Subcutaneous preadipocyte (primary cell): Measurements from ENCODE around the gene LILRB2. TPM values are rescaled to one million over a fixed set of nuclear protein-coding genes. Genes with fewer than 3 reads are reported as not detected.

Experiments
- small RNA-seq: library from RNA; depleted of rRNA; stranded (forward); fragments of <200 nt; gene quantifications from one replicate; pipeline ENCODE3, GENCODE V24; 2012
- total RNA-seq: library from RNA; depleted of rRNA; stranded (reverse); fragments of >200 nt; gene quantifications from 2 replicates; pipeline ENCODE4 v1.2.3, GENCODE V29; 2012

The LILRB2 gene
- not detected in 2 replicates for total RNA-seq

GRCh38 chr19:54281007-54281728 is at the start of gene LILRB2:
Gene LILRB2 (minus strand): TSS chr19:54281110. CDS start chr19:54280496, 614 bp downstream.

GRCh38 chr19:54312436-54313377 is 31.8 kb upstream of the LILRB2 start, which contains the start of gene LILRA5:
Gene LILRA5 (minus strand): TSS chr19:54313166. CDS start chr19:54313019, 147 bp downstream.

GRCh38 chr19:54257116-54257480 is 23.8 kb downstream of the LILRB2 start, which contains the start of gene LILRB5:
Gene LILRB5 (minus strand): TSS chr19:54257273. CDS start chr19:54257193, 80 bp downstream.

GRCh38 chr19:54242646-54243045 is 38.3 kb downstream of the LILRB2 start, which contains the start of gene LILRA6:
Gene LILRA6 (minus strand): TSS chr19:54242790.

Small RNAs within 50 kb of the gene (small RNA-seq; reads per million reads assigned to genes)
- gene AC245884.12 (not detected), gene MIR4752 (not detected), gene RNU6-1307P (not detected)

Other genes with a start within 250 kb of the LILRB2 start
- gene VSTM1, start 217.2 kb downstream of the LILRB2 start, total RNA-seq, result not detected in 2 replicates
- gene TARM1, start 199.7 kb downstream of the LILRB2 start, total RNA-seq, result not detected in 2 replicates
- under 0.01 and 0.20 TPM in 2 replicates for gene OSCAR, start 180.3 kb downstream of the LILRB2 start, total RNA-seq
- gene NDUFA3, start 178.3 kb downstream of the LILRB2 start, total RNA-seq, result 9.9 and 12.1 TPM in 2 replicates
- 8.4 and 10.3 TPM in 2 replicates for gene TFPT, start 165.5 kb downstream of the LILRB2 start, total RNA-seq
- gene PRPF31, start 165.4 kb downstream of the LILRB2 start, total RNA-seq, result 49.6 and 55.5 TPM in 2 replicates
- gene CNOT3, start 143.3 kb downstream of the LILRB2 start, total RNA-seq, result 7.3 and 9.2 TPM in 2 replicates
- gene LENG1, start 121.4 kb downstream of the LILRB2 start, total RNA-seq, result 4.3 and 4.8 TPM in 2 replicates
- not detected in 2 replicates for gene TMC4, start 108.0 kb downstream of the LILRB2 start, total RNA-seq
- gene MBOAT7, start 91.5 kb downstream of the LILRB2 start, total RNA-seq, result 30.9 and 32.0 TPM in 2 replicates
- 60.8 and 64.7 TPM in 2 replicates for gene TSEN34, start 89.8 kb downstream of the LILRB2 start, total RNA-seq
- 1,299 and 2,011 TPM in 2 replicates for gene RPS9, start 80.3 kb downstream of the LILRB2 start, total RNA-seq
- gene LILRB3, start 58.1 kb downstream of the LILRB2 start, total RNA-seq, result 0.20 TPM in 1 of 2 replicates, not detected in the other
- not detected in 2 replicates for gene LILRA6, start 38.3 kb downstream of the LILRB2 start, total RNA-seq
- not detected in 2 replicates for gene LILRB5, start 23.8 kb downstream of the LILRB2 start, total RNA-seq
- gene LILRA5, start 32.1 kb upstream of the LILRB2 start, total RNA-seq, result not detected in 2 replicates
- not detected in 2 replicates for gene LILRA4, start 58.1 kb upstream of the LILRB2 start, total RNA-seq
- gene LAIR1, start 83.8 kb upstream of the LILRB2 start, total RNA-seq, result not detected in 2 replicates
- not detected in 2 replicates for gene TTYH1, start 134.4 kb upstream of the LILRB2 start, total RNA-seq
- 50.7 and 57.1 TPM in 2 replicates for gene LENG8, start 168.1 kb upstream of the LILRB2 start, total RNA-seq
- gene LENG9, start 182.7 kb upstream of the LILRB2 start, total RNA-seq, result 4.9 and 7.3 TPM in 2 replicates
- 7.6 and 18.4 TPM in 2 replicates for gene CDC42EP5, start 192.2 kb upstream of the LILRB2 start, total RNA-seq
- gene LAIR2, start 221.7 kb upstream of the LILRB2 start, total RNA-seq, result not detected in 2 replicates